Measurements from ENCODE around the gene CGNL1.

Gene CGNL1

GRCh38 chr15:57334257-57334656 is 42.0 kb upstream of the CGNL1 start:
- Histone ChIP-seq H3K4me3 (ENCODE audit: low read length, poor library complexity, severe bottlenecking) (no peak overlapping the region), H3K79me2 (ENCODE audit: insufficient read depth, low read length) (no peaks in the 10 kb centered on the region), H2AFZ (ENCODE audit: low read length) (no peak overlapping the region), H3K4me1 (ENCODE audit: insufficient read depth, low read length, poor library complexity, severe bottlenecking) (peaks cover 18% of the 10 kb centered on the region), H3K9ac (ENCODE audit: low read depth, low read length, poor library complexity, severe bottlenecking) (no peak overlapping the region), H3K27me3 (ENCODE audit: insufficient read depth, low read length, poor library complexity, severe bottlenecking) (no peaks in the 10 kb centered on the region), H3F3A (ENCODE audit: low read depth) (no peaks in the 10 kb centered on the region), H3K36me3 (ENCODE audit: insufficient read depth, low read length) (no peaks in the 10 kb centered on the region), H3K4me2 (ENCODE audit: low read depth, low read length, poor library complexity, severe bottlenecking) (no peak overlapping the region), H3K9me3 (ENCODE audit: insufficient read depth, low read depth, low read length) (no peaks in the 10 kb centered on the region), H3K9me2 (replicated peaks; ENCODE audit: low read depth, low read length) (no peaks in the 10 kb centered on the region), H4K20me1 (ENCODE audit: insufficient read depth, low read length, poor library complexity, severe bottlenecking) (no peaks in the 10 kb centered on the region)
- TF ChIP-seq CTCF (conservative IDR thresholded peaks at IDR 0.05; ENCODE audit: low read length) (no peak), EZH2phosphoT487 (IDR thresholded peaks at IDR 0.05; ENCODE audit: borderline replicate concordance) (no peak)

GRCh38 chr15:57335293-57335715 is 41.0 kb upstream of the CGNL1 start:
- H4K20me1 ChIP-seq (ENCODE audit: insufficient read depth, low read length, poor library complexity, severe bottlenecking) = no peaks in the 10 kb centered on the region
- no peaks in the 10 kb centered on the region for H3K36me3 ChIP-seq (ENCODE audit: insufficient read depth, low read length)
- H3K9me2 ChIP-seq (replicated peaks; ENCODE audit: low read depth, low read length) = no peaks in the 10 kb centered on the region
- H3F3A ChIP-seq (ENCODE audit: low read depth) = no peaks in the 10 kb centered on the region
- no peak overlapping the region for H3K9ac ChIP-seq (ENCODE audit: low read depth, low read length, poor library complexity, severe bottlenecking)
- H3K4me1 ChIP-seq (ENCODE audit: insufficient read depth, low read length, poor library complexity, severe bottlenecking) = peaks cover 11% of the 10 kb centered on the region
- H3K27me3 ChIP-seq (ENCODE audit: insufficient read depth, low read length, poor library complexity, severe bottlenecking) = no peaks in the 10 kb centered on the region
- no peak overlapping the region for H3K4me3 ChIP-seq (ENCODE audit: low read length, poor library complexity, severe bottlenecking)
- TF ChIP-seq CTCF (conservative IDR thresholded peaks at IDR 0.05; ENCODE audit: low read length) (no peak), EZH2phosphoT487 (IDR thresholded peaks at IDR 0.05; ENCODE audit: borderline replicate concordance) (no peak)
- no peaks in the 10 kb centered on the region for H3K79me2 ChIP-seq (ENCODE audit: insufficient read depth, low read length)
- no peak overlapping the region for H2AFZ ChIP-seq (ENCODE audit: low read length)
- no peaks in the 10 kb centered on the region for H3K9me3 ChIP-seq (ENCODE audit: insufficient read depth, low read depth, low read length)
- H3K4me2 ChIP-seq (ENCODE audit: low read depth, low read length, poor library complexity, severe bottlenecking) = no peak overlapping the region

GRCh38 chr15:57335719-57336118 is 40.6 kb upstream of the CGNL1 start:
- Histone ChIP-seq H3K4me1 (ENCODE audit: insufficient read depth, low read length, poor library complexity, severe bottlenecking) (peaks cover 6% of the 10 kb centered on the region), H3K9ac (ENCODE audit: low read depth, low read length, poor library complexity, severe bottlenecking) (no peak overlapping the region), H3K4me2 (ENCODE audit: low read depth, low read length, poor library complexity, severe bottlenecking) (no peak overlapping the region), H4K20me1 (ENCODE audit: insufficient read depth, low read length, poor library complexity, severe bottlenecking) (no peaks in the 10 kb centered on the region), H3K36me3 (ENCODE audit: insufficient read depth, low read length) (no peaks in the 10 kb centered on the region), H3F3A (ENCODE audit: low read depth) (no peaks in the 10 kb centered on the region), H3K9me3 (ENCODE audit: insufficient read depth, low read depth, low read length) (no peaks in the 10 kb centered on the region), H3K79me2 (ENCODE audit: insufficient read depth, low read length) (no peaks in the 10 kb centered on the region), H3K4me3 (ENCODE audit: low read length, poor library complexity, severe bottlenecking) (no peak overlapping the region), H3K9me2 (replicated peaks; ENCODE audit: low read depth, low read length) (no peaks in the 10 kb centered on the region), H3K27me3 (ENCODE audit: insufficient read depth, low read length, poor library complexity, severe bottlenecking) (no peaks in the 10 kb centered on the region), H2AFZ (ENCODE audit: low read length) (no peak overlapping the region)
- TF ChIP-seq CTCF (conservative IDR thresholded peaks at IDR 0.05; ENCODE audit: low read length) (no peak), EZH2phosphoT487 (IDR thresholded peaks at IDR 0.05; ENCODE audit: borderline replicate concordance) (no peak)

All from Loucy (cell line).